Smooth muscle cell (in vitro differentiated cells): ENCODE measurements around the gene SPRYD3. TPM values are rescaled to one million over a fixed set of nuclear protein-coding genes. Genes with fewer than 3 reads are reported as not detected.

Experiments
- DNase-seq: peaks from one replicate; lab custom pipeline; 2025; ENCODE audit not compliant: unreplicated experiment; lab: John Stamatoyannopoulos, UW
- H2AFZ ChIP-seq: fragments of 200-600 bp; sonication (generic); 2 replicates; pipeline ENCODE4 v1.6.0; 2016; ENCODE audit warnings: antibody characterized with exemption, low read depth, mild to moderate bottlenecking
- H3F3A ChIP-seq: fragments of 200-600 bp; sonication (generic); 2 replicates; pipeline ENCODE4 v1.6.0; 2017; ENCODE audit warnings: antibody characterized with exemption, low read depth
- H3K27ac ChIP-seq: fragments of 200-600 bp; sonication (generic); 2 replicates; pipeline ENCODE4 v1.5.1; 2016; ENCODE audit warnings: low read depth, mild to moderate bottlenecking
- H3K27me3 ChIP-seq: fragments of 200-600 bp; sonication (generic); 2 replicates; pipeline ENCODE4 v1.6.1; 2016; ENCODE audit warnings: low read depth, mild to moderate bottlenecking
- H3K36me3 ChIP-seq: fragments of 200-600 bp; sonication (generic); 2 replicates; pipeline ENCODE4 v1.5.1; 2016; ENCODE audit warnings: low read depth
- H3K4me1 ChIP-seq: fragments of 200-600 bp; sonication (generic); 2 replicates; pipeline ENCODE4 v1.5.1; 2016; ENCODE audit warnings: low read depth
- H3K4me2 ChIP-seq: fragments of 200-600 bp; sonication (generic); 2 replicates; pipeline ENCODE4 v1.6.0; 2016; ENCODE audit warnings: mild to moderate bottlenecking
- H3K4me3 ChIP-seq: fragments of 200-600 bp; sonication (generic); 2 replicates; pipeline ENCODE4 v1.5.1; 2016; ENCODE audit warnings: mild to moderate bottlenecking
- H3K79me2 ChIP-seq: fragments of 200-600 bp; sonication (generic); 2 replicates; pipeline ENCODE4 v1.6.0; 2016; ENCODE audit warnings: low read depth, mild to moderate bottlenecking
- H3K9ac ChIP-seq: fragments of 200-600 bp; sonication (generic); 2 replicates; pipeline ENCODE4 v1.6.0; 2016; ENCODE audit warnings: low read depth
- H3K9me3 ChIP-seq: fragments of 200-600 bp; sonication (generic); replicated peaks from 2 replicates; pipeline ENCODE4 v1.5.1; 2016; ENCODE audit warnings: low read depth
- H4K20me1 ChIP-seq: fragments of 200-600 bp; sonication (generic); 2 replicates; pipeline ENCODE4 v1.6.0; 2016; ENCODE audit warnings: low read depth
- CTCF ChIP-seq: fragments of 200-600 bp; sonication (generic); IDR thresholded peaks from 2 replicates; pipeline ENCODE4 v1.5.1; 2017; ENCODE audit warnings: borderline replicate concordance, mild to moderate bottlenecking, antibody characterized with exemption; ENCODE audit not compliant: insufficient read depth, poor library complexity, severe bottlenecking
- WGBS: methylation state at CpG from one replicate; pipeline ENCODE4 v1.1.7; 2016; ENCODE audit warnings: low lambda C conversion rate; 5-methylcytosine and 5-hydroxymethylcytosine counted together
- polyA plus RNA-seq: library from polyadenylated mRNA; unstranded; fragments of >200 nt; fragmentation: Nextera tagmentation; extraction: Ambion mirVana; gene quantifications from 2 replicates; pipeline ENCODE4 v1.2.1, GENCODE V29; 2016
- total RNA-seq: library from RNA; depleted of rRNA; stranded (reverse); fragments of >200 nt; gene quantifications from 2 replicates; pipeline ENCODE4 v1.2.3, GENCODE V29; 2014

Gene SPRYD3
- total and polyA plus RNA-seq, 2 experiments from 2014 or later = 20.2 to 57.1 TPM

GRCh38 chr12:53073881-53074280 lies 5.3 kb downstream of the SPRYD3 start:
- Histone ChIP-seq H3K79me2 (peaks cover 19% of the 10 kb centered on the region), H3K27ac (no peak overlapping the region), H2AFZ (no peak overlapping the region), H3K4me1 (peaks cover 8% of the 10 kb centered on the region), H3K4me2 (no peak overlapping the region), H4K20me1 (peaks cover 61% of the 10 kb centered on the region), H3K36me3 (no peaks in the 10 kb centered on the region), H3K4me3 (no peak overlapping the region), H3K9me3 (no peaks in the 10 kb centered on the region), H3K27me3 (no peaks in the 10 kb centered on the region), H3K9ac (no peak overlapping the region), H3F3A (no peaks in the 10 kb centered on the region)
- DNase-seq = no peak
- WGBS = 95% methylated on average over 6 of the region's 6 CpGs
- no peak for TF ChIP-seq CTCF

- H4K20me1 ChIP-seq = peaks cover 56% of the 10 kb centered on the region
- no peaks in the 10 kb centered on the region for H3K27me3 ChIP-seq
- no peaks in the 10 kb centered on the region for H3K36me3 ChIP-seq
- TF ChIP-seq CTCF = no peak
- H3F3A ChIP-seq = no peaks in the 10 kb centered on the region
- H3K4me3 ChIP-seq = no peak overlapping the region
- no peak overlapping the region for H2AFZ ChIP-seq
- no peak overlapping the region for H3K4me2 ChIP-seq
- no peaks in the 10 kb centered on the region for H3K4me1 ChIP-seq
- no peak for DNase-seq
- H3K9ac ChIP-seq = no peak overlapping the region
- H3K79me2 ChIP-seq = no peaks in the 10 kb centered on the region
- 72% methylated on average over 11 of the region's 11 CpGs for WGBS
- no peak overlapping the region for H3K27ac ChIP-seq
- H3K9me3 ChIP-seq = no peaks in the 10 kb centered on the region
These were observed 7.3 kb downstream of the SPRYD3 start for GRCh38 chr12:53071591-53072551.

GRCh38 chr12:53070877-53071492 lies 8.2 kb downstream of the SPRYD3 start:
- H3K36me3 ChIP-seq = no peaks in the 10 kb centered on the region
- H4K20me1 ChIP-seq = peaks cover 52% of the 10 kb centered on the region
- H3K4me2 ChIP-seq = no peak overlapping the region
- no peak overlapping the region for H3K4me3 ChIP-seq
- no peaks in the 10 kb centered on the region for H3F3A ChIP-seq
- no peaks in the 10 kb centered on the region for H3K9me3 ChIP-seq
- no peak for TF ChIP-seq CTCF
- no peak overlapping the region for H3K9ac ChIP-seq
- DNase-seq = no peak
- no peaks in the 10 kb centered on the region for H3K27me3 ChIP-seq
- H2AFZ ChIP-seq = no peak overlapping the region
- 66% methylated on average over 7 of the region's 7 CpGs for WGBS
- H3K27ac ChIP-seq = no peak overlapping the region
- H3K4me1 ChIP-seq = no peaks in the 10 kb centered on the region
- no peaks in the 10 kb centered on the region for H3K79me2 ChIP-seq
